Esophagus squamous epithelium (tissue), 5 donors: ENCODE results near the gene PLEKHH1. TPM values are rescaled to one million over a fixed set of nuclear protein-coding genes. Genes with fewer than 3 reads are reported as not detected.

ENCODE experiments used
- DNase-seq: peaks from one replicate; lab custom pipeline; 2025; lab: John Stamatoyannopoulos, UW
- H3K27ac ChIP-seq, 4 donors: fragments of 200-600 bp; sonication (generic); one replicate each; pipeline ENCODE4 v1.5.1; 2016 to 2019; ENCODE audit warnings: mild to moderate bottlenecking in 1 of 4
- H3K27me3 ChIP-seq, 4 donors: fragments of 200-600 bp; sonication (generic); 1 replicate in 3 of 4; 2 replicates in 1 of 4; pipeline versions ENCODE4 v1.5.1 to v1.6.0; 2017 to 2021; ENCODE audit warnings: antibody characterized with exemption in 1 of 4
- H3K36me3 ChIP-seq, 3 donors: fragments of 200-600 bp; sonication (generic); one replicate each; pipeline ENCODE4 v1.5.1; 2016 to 2019
- H3K4me1 ChIP-seq, 3 donors: fragments of 200-600 bp; sonication (generic); one replicate each; pipeline ENCODE4 v1.5.1; 2017 to 2019
- H3K4me3 ChIP-seq, 4 donors: fragments of 200-600 bp; sonication (generic); 1 replicate in 3 of 4; 2 replicates in 1 of 4; pipeline ENCODE4 v1.5.1; 2016 to 2019; ENCODE audit warnings: mild to moderate bottlenecking in 2 of 4, moderate library complexity in 1 of 4
- H3K9me3 ChIP-seq, 3 donors: fragments of 200-600 bp; sonication (generic); one replicate each; pipeline ENCODE4 v1.5.1; 2016 to 2019
- POLR2A ChIP-seq, 4 donors: fragments of 450-650 bp; IDR thresholded peaks; one replicate each; pipeline ENCODE4 v1.6.1; 2017; ENCODE audit warnings: antibody characterized with exemption in 4 of 4, mild to moderate bottlenecking in 4 of 4, moderate library complexity in 3 of 4
- WGBS, 2 donors: methylation state at CpG; one replicate each; pipeline ENCODE4 v1.1.5; 2018; 5-methylcytosine and 5-hydroxymethylcytosine counted together
- intact Hi-C: fragments of 100-400 bp; cut with DNase I; formaldehyde crosslinking; loops from one replicate; pipeline ENCODE4 v1.15.0; 2022
- total RNA-seq, 4 donors: library from RNA; depleted of rRNA; stranded (reverse); fragments of >200 nt; gene quantifications; one replicate each; pipeline ENCODE4 v1.1.0, GENCODE V29; 2016
- TF ChIP-seq, protein P1 (sequence below), 6 experiments: fragments of 450-650 bp in 4 of 6; fragments of 200-600 bp in 2 of 6; sonication (generic) in 2 of 6; IDR thresholded peaks; one replicate each; pipeline ENCODE4 v1.5.1; 2016 to 2019; ENCODE audit warnings: antibody characterized with exemption in 6 of 6, mild to moderate bottlenecking in 4 of 6, moderate library complexity in 4 of 6
- donor health status: DM: yes; HTN: yes; CAD: no.

The PLEKHH1 gene
- total RNA-seq, 4 donors from 2014 or later: 4.1 to 7.9 (median 5.7) TPM

DNA sequence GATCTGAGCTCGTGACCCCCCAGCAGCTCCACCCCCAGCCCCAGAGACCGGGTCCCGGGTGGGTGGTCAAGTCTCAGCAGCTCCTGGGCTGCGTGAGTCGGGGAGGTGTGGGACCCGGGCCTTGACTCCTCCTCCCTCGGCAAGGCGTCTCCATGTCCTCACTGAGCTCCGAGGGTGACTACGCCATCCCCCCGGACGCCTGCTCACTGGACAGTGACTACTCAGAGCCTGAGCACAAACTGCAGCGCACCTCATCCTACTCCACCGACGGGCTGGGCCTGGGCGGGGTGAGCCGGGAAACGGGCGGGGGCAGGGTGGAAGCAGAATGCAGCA, 38.9 kb downstream of the PLEKHH1 start:
- no CpG with 5 or more reads among the region's 19 CpGs for WGBS, 2 donors
- intact Hi-C loops: loop anchor here (5.0 kb wide), 1 partner anchor 45 kb away; no protein-coding TSS in a partner anchor
- TF ChIP-seq POLR2A (IDR thresholded peaks at IDR 0.05): no peak
- TF ChIP-seq, protein P1, sequence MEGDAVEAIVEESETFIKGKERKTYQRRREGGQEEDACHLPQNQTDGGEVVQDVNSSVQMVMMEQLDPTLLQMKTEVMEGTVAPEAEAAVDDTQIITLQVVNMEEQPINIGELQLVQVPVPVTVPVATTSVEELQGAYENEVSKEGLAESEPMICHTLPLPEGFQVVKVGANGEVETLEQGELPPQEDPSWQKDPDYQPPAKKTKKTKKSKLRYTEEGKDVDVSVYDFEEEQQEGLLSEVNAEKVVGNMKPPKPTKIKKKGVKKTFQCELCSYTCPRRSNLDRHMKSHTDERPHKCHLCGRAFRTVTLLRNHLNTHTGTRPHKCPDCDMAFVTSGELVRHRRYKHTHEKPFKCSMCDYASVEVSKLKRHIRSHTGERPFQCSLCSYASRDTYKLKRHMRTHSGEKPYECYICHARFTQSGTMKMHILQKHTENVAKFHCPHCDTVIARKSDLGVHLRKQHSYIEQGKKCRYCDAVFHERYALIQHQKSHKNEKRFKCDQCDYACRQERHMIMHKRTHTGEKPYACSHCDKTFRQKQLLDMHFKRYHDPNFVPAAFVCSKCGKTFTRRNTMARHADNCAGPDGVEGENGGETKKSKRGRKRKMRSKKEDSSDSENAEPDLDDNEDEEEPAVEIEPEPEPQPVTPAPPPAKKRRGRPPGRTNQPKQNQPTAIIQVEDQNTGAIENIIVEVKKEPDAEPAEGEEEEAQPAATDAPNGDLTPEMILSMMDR (IDR thresholded peaks at IDR 0.05): no peak
- Histone ChIP-seq H3K27me3 (no peaks in the 10 kb centered on the region), H3K36me3 (no peaks in the 10 kb centered on the region), H3K4me3 (no peak overlapping the region), H3K27ac (no peak overlapping the region), H3K9me3 (no peaks in the 10 kb centered on the region), H3K4me1 (peaks cover 0 to 11% (median 7%) of the 10 kb centered on the region in 3 donors)
- no peak for DNase-seq

DNA sequence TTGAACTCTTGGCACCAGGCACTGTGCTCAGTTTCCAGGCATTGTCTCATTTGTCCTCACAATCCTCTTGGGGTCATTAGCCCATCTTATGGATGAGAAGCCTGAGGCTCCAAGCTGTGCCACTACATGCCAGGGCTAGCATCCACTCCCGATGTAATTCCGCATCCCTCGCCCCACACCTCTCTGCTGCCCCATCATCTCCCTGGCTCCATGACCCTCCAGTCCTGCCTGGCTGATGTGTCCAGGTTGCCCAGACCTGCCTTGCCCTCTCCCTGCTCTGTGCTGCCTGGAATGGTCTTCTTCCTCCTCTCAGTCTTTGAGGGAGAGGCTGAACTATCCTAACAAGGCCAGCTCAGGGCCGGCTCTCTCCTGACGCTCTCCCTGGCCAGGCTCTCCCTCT, 39.5 kb downstream of the PLEKHH1 start:
- H3K4me1 ChIP-seq: peaks cover 0 to 5% (median 3%) of the 10 kb centered on the region in 3 donors
- DNase-seq: no peak
- no peak overlapping the region for H3K4me3 ChIP-seq
- TF ChIP-seq, protein P1 (IDR thresholded peaks at IDR 0.05): no peak
- no peak for TF ChIP-seq POLR2A (IDR thresholded peaks at IDR 0.05)
- intact Hi-C loops: loop anchor here (5.0 kb wide), 1 partner anchor 45 kb away; no protein-coding TSS in a partner anchor
- no peaks in the 10 kb centered on the region for H3K9me3 ChIP-seq
- 83 to 87% methylated on average over 5 of the region's 5 CpGs for WGBS, 2 donors
- no peaks in the 10 kb centered on the region for H3K36me3 ChIP-seq
- H3K27ac ChIP-seq: no peak overlapping the region
- H3K27me3 ChIP-seq: no peaks in the 10 kb centered on the region

DNA sequence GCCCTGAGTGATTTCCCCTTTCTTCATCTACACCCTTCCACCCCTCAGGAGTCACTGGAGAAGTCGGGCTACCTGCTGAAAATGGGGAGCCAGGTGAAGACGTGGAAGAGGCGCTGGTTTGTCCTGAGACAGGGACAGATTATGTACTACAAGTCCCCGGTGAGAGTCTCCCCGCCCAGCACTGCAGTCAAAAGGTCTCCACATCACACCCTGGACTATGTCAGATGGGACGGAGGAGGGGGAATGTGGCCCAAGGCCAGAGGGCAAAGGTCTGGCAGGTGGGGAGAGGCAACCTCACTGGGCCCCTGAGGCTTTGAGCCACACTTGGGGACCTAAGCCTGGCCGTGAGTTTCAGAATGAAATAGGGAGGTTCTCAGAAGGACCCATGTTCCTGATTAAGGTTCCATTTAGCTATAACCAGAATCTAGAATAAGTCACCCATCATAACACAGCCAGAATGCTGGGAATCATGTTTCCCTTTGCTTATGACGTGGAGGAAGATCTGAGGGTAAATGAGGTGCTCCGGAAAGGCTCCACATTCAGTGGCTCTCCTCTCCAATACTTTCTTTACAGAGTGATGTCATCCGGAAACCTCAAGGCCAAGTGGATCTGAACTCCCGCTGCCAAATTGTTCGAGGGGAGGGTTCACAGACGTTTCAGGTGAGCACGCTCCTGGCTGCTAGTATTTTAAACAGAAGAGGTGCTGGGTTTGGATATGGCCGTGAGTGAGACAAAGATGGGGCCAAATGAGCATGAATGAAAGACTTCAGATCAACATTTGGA, 40.3 kb downstream of the PLEKHH1 start:
- 82 to 83% methylated on average over 11 to 14 of the region's 15 CpGs for WGBS, 2 donors
- intact Hi-C loops: loop anchor here (5.0 kb wide), 1 partner anchor 46 kb away; no protein-coding TSS in a partner anchor

DNA sequence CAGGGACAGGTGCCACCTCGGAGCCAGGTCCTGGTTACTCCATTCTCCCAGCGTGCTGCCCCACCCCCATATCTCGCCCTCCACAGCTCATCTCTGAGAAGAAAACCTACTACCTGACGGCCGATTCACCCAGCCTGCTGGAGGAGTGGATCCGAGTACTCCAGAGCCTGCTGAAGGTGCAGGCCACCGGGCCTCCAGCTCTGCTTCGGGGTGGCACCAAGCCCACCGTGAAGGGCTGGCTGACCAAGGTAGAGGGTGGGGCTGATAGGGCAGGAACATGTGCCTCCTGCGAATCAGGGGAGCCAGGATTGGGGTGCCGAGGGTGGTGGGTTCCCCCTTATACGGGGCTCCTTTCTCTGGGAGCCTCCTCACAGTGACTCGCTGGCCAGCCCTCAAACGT, 41.1 kb downstream of the PLEKHH1 start:
- TF ChIP-seq POLR2A (IDR thresholded peaks at IDR 0.05): no peak
- TF ChIP-seq, protein P1 (IDR thresholded peaks at IDR 0.05): no peak
- Histone ChIP-seq H3K9me3 (no peaks in the 10 kb centered on the region), H3K4me3 (no peak overlapping the region), H3K27me3 (no peaks in the 10 kb centered on the region), H3K36me3 (peaks cover 0 to 14% (median 0%) of the 10 kb centered on the region in 3 donors), H3K27ac (no peak overlapping the region), H3K4me1 (no peaks in the 10 kb centered on the region)
- WGBS, 2 donors: 85 to 89% methylated on average over 6 to 8 of the region's 14 CpGs
- no peak for DNase-seq
- intact Hi-C loops: loop anchor here (5.0 kb wide), 1 partner anchor 47 kb away; no protein-coding TSS in a partner anchor

More for the DNA sequence above, 40.3 kb downstream of the PLEKHH1 start:
- Histone ChIP-seq H3K4me3 (no peak overlapping the region), H3K4me1 (no peaks in the 10 kb centered on the region), H3K27ac (no peak overlapping the region), H3K27me3 (no peaks in the 10 kb centered on the region), H3K36me3 (peaks cover 0 to 8% (median 0%) of the 10 kb centered on the region in 3 donors), H3K9me3 (no peaks in the 10 kb centered on the region)
- no peak for DNase-seq
- no peak for TF ChIP-seq POLR2A (IDR thresholded peaks at IDR 0.05)
- TF ChIP-seq, protein P1 (IDR thresholded peaks at IDR 0.05): no peak

DNA sequence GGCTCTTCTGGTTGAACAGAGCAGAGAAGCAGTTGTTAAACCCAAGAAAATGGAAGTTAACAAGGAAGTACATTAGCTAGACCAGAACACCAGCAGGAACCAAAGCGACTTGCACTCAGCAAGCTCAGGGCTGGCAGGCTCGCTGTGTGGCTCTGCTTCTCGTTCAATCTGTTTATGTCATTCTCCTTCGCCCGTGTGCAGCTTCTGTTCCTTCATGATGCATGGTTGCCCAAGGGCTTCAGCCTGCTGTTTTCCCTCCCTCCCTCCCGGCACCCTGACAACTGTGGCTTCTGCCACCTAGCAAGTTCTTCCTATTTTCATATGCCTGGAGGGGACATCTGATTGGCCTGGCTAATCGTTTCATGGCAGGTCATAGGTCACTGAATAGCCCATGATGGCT, 41.7 kb downstream of the PLEKHH1 start:
- peaks cover 0 to 19% (median 0%) of the 10 kb centered on the region in 3 donors for H3K36me3 ChIP-seq
- WGBS, 2 donors: 78 to 82% methylated on average over 6 to 7 of the region's 7 CpGs
- H3K4me1 ChIP-seq: no peaks in the 10 kb centered on the region
- TF ChIP-seq, protein P1 (IDR thresholded peaks at IDR 0.05): no peak
- TF ChIP-seq POLR2A (IDR thresholded peaks at IDR 0.05): no peak
- no peaks in the 10 kb centered on the region for H3K27me3 ChIP-seq
- no peak overlapping the region for H3K4me3 ChIP-seq
- DNase-seq: no peak
- no peak overlapping the region for H3K27ac ChIP-seq
- intact Hi-C loops: loop anchor here (5.0 kb wide), 1 partner anchor 48 kb away; no protein-coding TSS in a partner anchor
- no peaks in the 10 kb centered on the region for H3K9me3 ChIP-seq
